ENCODE data around the gene ESPL1.

GRCh38 chr12:53225635-53226424, 42.3 kb upstream of the ESPL1 start:
- TF ChIP-seq CTCF (IDR thresholded peaks at IDR 0.05) (no peak), BHLHE40 (IDR thresholded peaks at IDR 0.05; ENCODE audit: low read depth, low read length) (no peak), ZNF302 (CRISPR knock-in tag; IDR thresholded peaks at IDR 0.05) (no peak), PBX3 (IDR thresholded peaks at IDR 0.05) (no peak), MAX (IDR thresholded peaks at IDR 0.05) (no peak), POLR2A (IDR thresholded peaks at IDR 0.05; ENCODE audit: low read length) (no peak), GATA3 (IDR thresholded peaks at IDR 0.05; ENCODE audit: borderline replicate concordance) (no peak), JUN (IDR thresholded peaks at IDR 0.05) (no peak), HOXA7 (CRISPR knock-in tag; IDR thresholded peaks at IDR 0.05) (no peak), FOSB (CRISPR knock-in tag; IDR thresholded peaks at IDR 0.05) (no peak), CEBPB (IDR thresholded peaks at IDR 0.05) (no peak), RAD21 (conservative IDR thresholded peaks at IDR 0.05 in 1 of 2, IDR thresholded peaks at IDR 0.05 in 1 of 2) (no peak)
